HEK293 (cell line): ENCODE results near the gene FERMT3.

Experiments used
- ATF2 ChIP-seq: fragments of 450-650 bp; formaldehyde crosslinking; IDR thresholded peaks from 2 replicates; pipeline ENCODE4 v1.5.1; 2016; ENCODE audit warnings: missing biosample characterization, missing genetic modification characterization, low read depth
- BCL11A ChIP-seq: fragments of 450-650 bp; formaldehyde crosslinking; IDR thresholded peaks from 2 replicates; pipeline ENCODE4 v1.5.1; 2016; ENCODE audit warnings: low read depth, missing biosample characterization, missing genetic modification characterization
- CTCF ChIP-seq: fragments of 450-650 bp; formaldehyde crosslinking; IDR thresholded peaks from 2 replicates; pipeline ENCODE4 v1.5.1; 2016; ENCODE audit warnings: missing biosample characterization, missing genetic modification characterization
- REPIN1 ChIP-seq: fragments of 450-650 bp; formaldehyde crosslinking; IDR thresholded peaks from 2 replicates; pipeline ENCODE4 v1.5.1; 2017; ENCODE audit warnings: missing biosample characterization, missing genetic modification characterization, low read depth
- SETDB1 ChIP-seq: IDR thresholded peaks from one replicate; pipeline ENCODE4 v1.6.1; 2017; ENCODE audit warnings: mild to moderate bottlenecking, low read length, moderate library complexity, mixed read lengths; ENCODE audit not compliant: insufficient read length
- ZNF639 ChIP-seq: fragments of 450-650 bp; formaldehyde crosslinking; IDR thresholded peaks from 2 replicates; pipeline ENCODE4 v1.5.1; 2016; ENCODE audit warnings: missing biosample characterization, missing genetic modification characterization

GRCh38 chr11:64256300-64256699, 49.8 kb downstream of the FERMT3 start:
- no peak for TF ChIP-seq SETDB1
- TF ChIP-seq ATF2 = no peak
- TF ChIP-seq REPIN1 (tag by site-specific recombination) = no peak
- no peak for TF ChIP-seq CTCF (tag by site-specific recombination)
- TF ChIP-seq BCL11A (tag by site-specific recombination) = no peak
- TF ChIP-seq ZNF639 (tag by site-specific recombination) = no peak
